GM12801 (cell line): Measurements from ENCODE around the gene JUND.

Experiments
- CTCF ChIP-seq: IDR thresholded peaks from one replicate; pipeline ENCODE4 v1.5.1; 2011; ENCODE audit warnings: control low read depth; ENCODE audit not compliant: insufficient read length; ENCODE audit errors: extremely low read depth

JUND gene

GRCh38 chr19:18259893-18260292 lies 21.5 kb downstream of the JUND start:
- TF ChIP-seq CTCF, result no peak

DNA sequence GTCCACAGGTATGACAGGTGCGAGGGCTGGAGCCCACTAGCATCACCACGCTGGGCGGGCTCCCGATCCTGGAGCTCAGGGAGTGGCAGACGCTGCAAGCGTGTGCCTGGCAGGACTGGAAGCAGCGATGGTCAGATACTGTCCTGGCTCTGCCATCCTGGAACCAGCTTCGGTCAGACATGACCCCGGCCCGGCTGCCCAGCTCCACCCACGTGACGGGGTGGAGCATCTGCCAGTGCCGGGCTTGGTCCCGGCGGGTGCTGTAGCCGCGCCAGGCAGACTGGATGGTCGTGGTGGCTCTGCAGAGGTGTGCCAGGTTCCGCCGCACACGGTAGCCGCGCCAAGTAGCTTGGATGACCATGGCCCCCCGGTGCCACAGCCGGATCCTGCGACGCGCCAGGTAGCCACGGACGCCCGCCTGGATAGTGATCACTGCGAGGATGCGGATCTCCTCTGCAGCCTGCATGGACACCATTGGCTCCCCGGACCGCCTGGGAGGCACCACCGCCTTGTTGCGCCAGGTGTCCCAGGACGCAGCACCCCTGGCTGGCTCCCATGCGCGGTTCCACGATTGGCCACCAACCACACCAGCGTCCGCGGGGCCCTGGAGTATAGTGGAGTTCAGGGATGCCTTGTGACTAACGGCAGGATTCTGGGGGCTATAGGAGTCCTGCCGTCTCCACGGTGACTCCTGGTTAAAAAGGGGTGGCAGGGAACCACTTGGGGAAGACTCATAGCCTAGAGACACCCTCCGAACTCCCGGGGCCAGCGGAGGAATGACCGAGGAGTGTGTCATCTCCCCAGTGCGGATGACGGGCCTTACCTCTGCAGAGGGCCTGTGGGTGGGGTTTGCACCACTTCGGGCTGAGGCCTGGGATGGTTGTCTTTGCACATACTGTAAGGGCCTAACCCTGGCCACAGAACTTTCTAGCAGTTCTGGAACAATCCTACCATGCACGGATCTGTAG lies 23.6 kb downstream of the JUND start:
- TF ChIP-seq CTCF, result no peak

- no peak for TF ChIP-seq CTCF
Measured at GRCh38 chr19:18254546-18255503, 26.6 kb downstream of the JUND start.

GRCh38 chr19:18253716-18254115 lies 27.7 kb downstream of the JUND start:
- no peak for TF ChIP-seq CTCF

DNA sequence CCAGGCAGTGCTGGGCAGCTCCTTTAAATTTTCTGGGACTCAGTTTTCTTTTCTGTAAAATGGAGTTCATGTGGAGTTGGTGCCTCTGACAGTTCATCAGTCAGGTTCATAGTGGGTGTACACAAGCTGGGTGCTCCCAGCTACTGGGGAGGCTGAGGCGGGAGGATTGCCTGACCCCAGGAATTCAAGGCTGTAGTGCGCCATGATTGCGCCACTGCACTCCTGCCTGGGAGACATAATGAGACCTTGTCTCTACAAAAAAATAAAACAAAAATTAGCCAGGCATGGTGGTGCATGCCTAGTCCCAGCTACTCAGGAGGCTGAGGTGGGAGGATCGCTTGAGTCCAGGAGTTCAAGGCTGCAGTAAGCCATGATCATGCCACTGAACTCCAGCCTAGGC lies 28.3 kb downstream of the JUND start:
- TF ChIP-seq CTCF, result no peak

DNA sequence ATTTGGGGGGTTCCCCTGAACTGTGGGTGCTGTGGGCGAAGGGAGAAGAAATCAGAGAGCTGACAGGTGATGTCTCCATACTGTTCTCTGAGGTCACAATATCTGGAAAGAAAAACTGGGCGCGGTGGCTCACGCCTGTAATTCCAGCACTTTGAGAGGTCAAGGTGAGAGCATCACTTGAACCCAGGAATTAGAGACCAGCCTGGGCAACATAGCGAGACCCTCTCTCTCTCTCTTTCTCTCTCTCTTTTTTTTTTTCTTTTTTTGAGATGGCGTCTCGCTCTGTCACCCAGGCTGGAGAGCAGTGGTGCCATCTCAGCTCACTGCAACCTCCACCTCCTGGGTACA lies 29.1 kb downstream of the JUND start:
- no peak for TF ChIP-seq CTCF
